Endodermal cell (in vitro differentiated cells): Measurements from ENCODE around the gene PDE6B. TPM values are rescaled to one million over a fixed set of nuclear protein-coding genes. Genes with fewer than 3 reads are reported as not detected.

Experiments used
- DNase-seq: peaks from one replicate; pipeline ENCODE4 v3.0.0-alpha.2; 2017
- H3K27ac ChIP-seq: 2 replicates; pipeline ENCODE4 v1.5.1; 2013; ENCODE audit warnings: mild to moderate bottlenecking, low read depth, low read length, moderate library complexity
- H3K27me3 ChIP-seq: 2 replicates; pipeline ENCODE4 v1.6.1; 2013; ENCODE audit warnings: mild to moderate bottlenecking, low read length, moderate library complexity; ENCODE audit not compliant: insufficient read depth, control insufficient read depth, poor library complexity, severe bottlenecking
- H3K36me3 ChIP-seq: 2 replicates; pipeline ENCODE4 v1.7.0; 2013; ENCODE audit warnings: mild to moderate bottlenecking, low read length, moderate library complexity; ENCODE audit not compliant: control insufficient read depth, insufficient read depth
- H3K4me1 ChIP-seq: one replicate; pipeline ENCODE4 v1.7.0; 2013; ENCODE audit warnings: low read length; ENCODE audit not compliant: control insufficient read depth, insufficient read depth
- H3K4me3 ChIP-seq: 2 replicates; pipeline ENCODE4 v1.5.1; 2013; ENCODE audit warnings: mild to moderate bottlenecking, low read length, moderate library complexity
- H3K9ac ChIP-seq: 2 replicates; pipeline ENCODE4 v1.6.1; 2013; ENCODE audit warnings: mild to moderate bottlenecking, low read length, moderate library complexity; ENCODE audit not compliant: poor library complexity, severe bottlenecking; ENCODE audit errors: extremely low read depth
- H3K9me3 ChIP-seq: 2 replicates; pipeline ENCODE4 v1.6.1; 2013; ENCODE audit warnings: mild to moderate bottlenecking, low read length, moderate library complexity; ENCODE audit not compliant: control insufficient read depth
- H3K27ac Mint-ChIP-seq: 2 replicates; pipeline ENCODE4 v1.8.0; 2020; ENCODE audit warnings: mixed read lengths
- H3K27me3 Mint-ChIP-seq: 2 replicates; pipeline ENCODE4 v1.8.0; 2021; ENCODE audit warnings: mild to moderate bottlenecking, mixed read lengths; ENCODE audit not compliant: insufficient read depth
- H3K36me3 Mint-ChIP-seq: 2 replicates; pipeline ENCODE4 v1.8.0; 2020; ENCODE audit warnings: low read depth, mixed read lengths
- H3K4me1 Mint-ChIP-seq: 2 replicates; pipeline ENCODE4 v1.8.0; 2020; ENCODE audit warnings: mixed read lengths
- H3K4me3 Mint-ChIP-seq: 2 replicates; pipeline ENCODE4 v1.8.0; 2020; ENCODE audit warnings: mild to moderate bottlenecking, moderate library complexity, mixed read lengths
- H3K9me3 Mint-ChIP-seq: 2 replicates; pipeline ENCODE4 v1.8.0; 2020; ENCODE audit warnings: mild to moderate bottlenecking, mixed read lengths
- WGBS, 2 experiments: methylation state at CpG; one replicate each; pipeline versions ENCODE4 v1.1.5 to v1.1.7; 2013; ENCODE audit warnings: missing lambda C conversion rate in 2 of 2, mixed read lengths in 1 of 2; ENCODE audit not compliant: insufficient coverage in 1 of 2, insufficient read length in 1 of 2; 5-methylcytosine and 5-hydroxymethylcytosine counted together
- total RNA-seq, 2 donors: library from RNA; stranded (reverse); fragmentation: NEBNext Ultra II Directional in 1 of 2; extraction: Animal tissue kit (Norgen Biotek cat#: 25700) in 1 of 2; gene quantifications; 2 replicates in 1 of 2; 3 replicates in 1 of 2; pipeline ENCODE4 v1.2.1, GENCODE V29; 2021
- TF ChIP-seq, protein P1 (sequence below): fragments of 200-600 bp; sonication (generic); conservative IDR thresholded peaks from 2 replicates; pipeline ENCODE4 v1.5.0; 2021; ENCODE audit warnings: antibody characterized with exemption, mild to moderate bottlenecking

The PDE6B gene
- total RNA-seq, 2 donors from 2014 or later, result 12.4 to 14.6 TPM

DNA sequence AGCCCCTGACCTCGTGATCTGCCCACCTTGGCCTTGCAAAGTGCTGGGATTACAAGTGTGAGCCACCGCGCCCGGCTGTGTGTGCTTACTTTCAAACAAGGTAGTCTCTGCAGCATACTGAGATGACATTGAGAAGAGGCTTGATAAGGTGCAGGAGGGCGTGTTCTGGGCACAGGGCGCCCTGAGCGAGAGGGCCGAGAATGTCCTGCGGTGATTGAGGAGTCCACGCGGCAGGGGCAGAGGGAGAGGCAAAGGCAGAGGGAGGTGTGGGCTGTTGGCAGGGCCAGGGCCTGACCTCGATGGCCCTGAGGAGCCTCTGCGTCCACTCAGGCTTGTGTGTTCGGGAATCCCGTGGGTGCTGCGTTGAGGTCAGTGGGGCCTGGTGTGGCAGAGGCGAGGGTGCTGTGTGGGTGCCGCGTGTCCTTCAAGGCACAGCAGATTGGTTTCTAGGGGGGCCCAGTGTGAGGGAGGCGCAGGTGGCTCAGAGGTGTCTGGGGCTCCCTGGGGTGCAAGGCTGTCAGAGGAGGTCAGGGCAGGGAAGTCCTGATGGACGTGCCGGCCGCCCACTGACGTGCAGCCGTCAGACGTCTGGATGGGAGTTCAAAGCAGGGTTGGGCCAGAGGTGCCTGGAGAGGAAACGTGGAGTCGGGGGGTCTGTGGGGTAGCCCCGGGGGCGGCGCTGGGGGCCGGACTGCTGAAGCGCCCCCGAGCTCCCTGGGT is 92.4 kb downstream of the PDE6B start:
- H3K4me3 Mint-ChIP-seq, result no peak overlapping the region
- Histone ChIP-seq H3K27ac (no peak overlapping the region), H3K9ac (no peak overlapping the region), H3K36me3 (peaks cover 17% of the 10 kb centered on the region), H3K9me3 (no peaks in the 10 kb centered on the region), H3K27me3 (no peaks in the 10 kb centered on the region), H3K4me1 (no peaks in the 10 kb centered on the region), H3K4me3 (no peak overlapping the region)
- no peaks in the 10 kb centered on the region for H3K9me3 Mint-ChIP-seq
- WGBS, 2 experiments, result 95 to 96% methylated on average over 10 to 34 of the region's 34 CpGs
- H3K27me3 Mint-ChIP-seq, result no peaks in the 10 kb centered on the region
- peaks cover 39% of the 10 kb centered on the region for H3K36me3 Mint-ChIP-seq
- DNase-seq, result no peak
- TF ChIP-seq, protein P1, sequence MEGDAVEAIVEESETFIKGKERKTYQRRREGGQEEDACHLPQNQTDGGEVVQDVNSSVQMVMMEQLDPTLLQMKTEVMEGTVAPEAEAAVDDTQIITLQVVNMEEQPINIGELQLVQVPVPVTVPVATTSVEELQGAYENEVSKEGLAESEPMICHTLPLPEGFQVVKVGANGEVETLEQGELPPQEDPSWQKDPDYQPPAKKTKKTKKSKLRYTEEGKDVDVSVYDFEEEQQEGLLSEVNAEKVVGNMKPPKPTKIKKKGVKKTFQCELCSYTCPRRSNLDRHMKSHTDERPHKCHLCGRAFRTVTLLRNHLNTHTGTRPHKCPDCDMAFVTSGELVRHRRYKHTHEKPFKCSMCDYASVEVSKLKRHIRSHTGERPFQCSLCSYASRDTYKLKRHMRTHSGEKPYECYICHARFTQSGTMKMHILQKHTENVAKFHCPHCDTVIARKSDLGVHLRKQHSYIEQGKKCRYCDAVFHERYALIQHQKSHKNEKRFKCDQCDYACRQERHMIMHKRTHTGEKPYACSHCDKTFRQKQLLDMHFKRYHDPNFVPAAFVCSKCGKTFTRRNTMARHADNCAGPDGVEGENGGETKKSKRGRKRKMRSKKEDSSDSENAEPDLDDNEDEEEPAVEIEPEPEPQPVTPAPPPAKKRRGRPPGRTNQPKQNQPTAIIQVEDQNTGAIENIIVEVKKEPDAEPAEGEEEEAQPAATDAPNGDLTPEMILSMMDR, result no peak
- peak overlapping the region; percentile 58 for H3K27ac Mint-ChIP-seq
- no peaks in the 10 kb centered on the region for H3K4me1 Mint-ChIP-seq

DNA sequence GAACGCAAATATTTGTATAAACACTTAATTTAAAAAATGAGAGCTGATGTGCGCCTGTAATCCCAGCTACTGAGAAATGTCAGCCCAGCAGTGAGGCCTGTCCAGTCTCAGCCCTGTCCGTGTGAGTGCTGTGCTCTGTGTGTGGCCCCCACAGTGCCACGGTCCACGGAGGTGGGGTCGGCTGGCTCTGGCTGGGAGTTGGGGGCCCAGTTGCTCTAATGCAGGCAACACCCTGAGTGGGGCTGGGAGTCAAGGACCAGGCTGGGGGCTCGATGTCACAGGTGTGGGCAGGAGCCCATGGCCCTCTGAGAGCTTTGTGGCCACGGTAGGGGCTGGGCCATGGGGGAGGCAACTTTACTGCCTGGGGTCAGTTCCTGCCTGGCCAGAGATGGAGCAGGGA is 93.1 kb downstream of the PDE6B start:
- TF ChIP-seq, protein P1, result no peak
- H3K27ac Mint-ChIP-seq, result no peak overlapping the region
- H3K4me3 ChIP-seq, result no peak overlapping the region
- no peaks in the 10 kb centered on the region for H3K4me1 Mint-ChIP-seq
- 93 to 98% methylated on average over 5 to 8 of the region's 8 CpGs for WGBS, 2 experiments
- peaks cover 46% of the 10 kb centered on the region for H3K36me3 Mint-ChIP-seq
- no peak overlapping the region for H3K4me3 Mint-ChIP-seq
- no peak for DNase-seq
- H3K9me3 Mint-ChIP-seq, result no peaks in the 10 kb centered on the region
- H3K9me3 ChIP-seq, result no peaks in the 10 kb centered on the region
- H3K4me1 ChIP-seq, result no peaks in the 10 kb centered on the region
- no peaks in the 10 kb centered on the region for H3K27me3 Mint-ChIP-seq
- no peaks in the 10 kb centered on the region for H3K27me3 ChIP-seq
- H3K27ac ChIP-seq, result no peak overlapping the region
- peaks cover 22% of the 10 kb centered on the region for H3K36me3 ChIP-seq
- H3K9ac ChIP-seq, result no peak overlapping the region

Other genes starting within 250 kb of the PDE6B start
- gene ZNF721, start 126.4 kb upstream of the PDE6B start, total RNA-seq, result 10 to 100 TPM; 68.9 to 71.5 TPM
- gene PIGG, start 126.4 kb upstream of the PDE6B start, total RNA-seq, result 10 to 100 TPM; 73.4 to 80.3 TPM
- gene TMEM271, start 49.3 kb upstream of the PDE6B start, total RNA-seq, result not detected
- gene ATP5ME, start 48.7 kb downstream of the PDE6B start, total RNA-seq, result 100 to 1,000 TPM; 407 to 456 TPM
- 10 to 100 TPM; 20.0 to 23.4 TPM for gene MYL5, start 49.0 kb downstream of the PDE6B start, total RNA-seq
- gene SLC49A3, start 63.6 kb downstream of the PDE6B start, total RNA-seq, result 10 to 100 TPM; 15.1 to 16.4 TPM
- 10 to 100 TPM; 53.1 to 64.0 TPM for gene PCGF3, start 80.3 kb downstream of the PDE6B start, total RNA-seq
- gene CPLX1, start 200.6 kb downstream of the PDE6B start, total RNA-seq, result 1 to 10 TPM; 1.0 to 1.9 TPM